ENCODE data around the gene NBPF6.
A peak's percentile ranks its signal among the peaks of the same experiment; 100 is the strongest.
"Not testable (repeated sequence)": the region's sequence is repeated elsewhere in the genome, so short reads cannot be mapped to it uniquely, and the experiment has no call there.

Gene NBPF6

GRCh38 chr1:108502138-108502537 is 52.0 kb downstream of the NBPF6 start:
- no peak for DNase-seq

- no peak for DNase-seq
Observed at GRCh38 chr1:108502624-108503023, 52.5 kb downstream of the NBPF6 start.

GRCh38 chr1:108503062-108503733 is 53.1 kb downstream of the NBPF6 start:
- DNase-seq: no peak

GRCh38 chr1:108504447-108504846 is 54.3 kb downstream of the NBPF6 start:
- DNase-seq: no peak

GRCh38 chr1:108505763-108506070 is 55.6 kb downstream of the NBPF6 start:
- no peak for DNase-seq

- no peak for DNase-seq
Observed at GRCh38 chr1:108511764-108512163, 61.6 kb downstream of the NBPF6 start.

- peak; percentile 3 for DNase-seq
Observed at GRCh38 chr1:108512239-108513043, 62.3 kb downstream of the NBPF6 start.

GRCh38 chr1:108513044-108513415 is 62.9 kb downstream of the NBPF6 start:
- no peak for DNase-seq

- not testable (repeated sequence) for DNase-seq
Observed at GRCh38 chr1:108513914-108514313, 63.8 kb downstream of the NBPF6 start.

- not testable (repeated sequence) for DNase-seq
Observed at GRCh38 chr1:108517301-108517897, 67.3 kb downstream of the NBPF6 start.

Measured in GDM1 (cell line).